ENCODE measurements around the gene OR5B21.

The OR5B21 gene

DNA sequence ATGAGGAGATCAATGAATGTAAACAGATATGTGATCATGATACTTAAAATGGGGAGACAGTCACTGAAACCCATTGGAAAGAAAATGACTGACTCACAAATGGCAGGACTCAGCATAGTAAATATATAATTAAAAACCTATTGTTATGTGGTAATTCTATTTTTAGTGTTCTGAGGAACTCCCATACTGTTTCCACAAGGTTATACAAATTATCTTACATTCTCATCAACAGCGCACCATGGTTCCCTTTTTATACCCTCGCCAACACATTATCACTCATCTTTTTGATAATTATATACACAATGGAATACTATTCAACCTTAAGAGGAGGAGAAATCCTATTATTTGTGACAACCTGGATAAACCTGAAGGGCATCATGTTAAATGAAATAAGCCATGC, 17.1 kb downstream of the OR5B21 start:
- no peak for DNase-seq

DNA sequence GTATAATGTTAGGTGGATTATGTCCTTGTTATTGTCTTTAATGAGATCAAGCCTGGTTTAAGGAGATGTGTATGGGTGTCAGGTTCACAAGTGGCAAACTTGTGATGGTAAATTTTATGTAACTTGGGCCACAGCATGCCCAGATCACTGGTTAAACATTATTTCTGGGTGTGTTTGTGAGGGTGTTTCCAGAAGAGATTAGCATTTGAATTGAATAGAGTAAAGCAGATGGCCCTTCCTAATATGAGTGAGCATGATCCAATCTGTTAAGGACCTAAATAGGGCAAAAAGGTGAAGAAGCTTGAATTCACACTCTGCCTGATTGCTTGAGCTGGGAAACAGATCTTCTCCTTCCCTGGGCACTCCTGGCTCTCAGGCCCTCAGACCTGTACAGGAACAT, 20.7 kb downstream of the OR5B21 start:
- DNase-seq = no peak

DNA sequence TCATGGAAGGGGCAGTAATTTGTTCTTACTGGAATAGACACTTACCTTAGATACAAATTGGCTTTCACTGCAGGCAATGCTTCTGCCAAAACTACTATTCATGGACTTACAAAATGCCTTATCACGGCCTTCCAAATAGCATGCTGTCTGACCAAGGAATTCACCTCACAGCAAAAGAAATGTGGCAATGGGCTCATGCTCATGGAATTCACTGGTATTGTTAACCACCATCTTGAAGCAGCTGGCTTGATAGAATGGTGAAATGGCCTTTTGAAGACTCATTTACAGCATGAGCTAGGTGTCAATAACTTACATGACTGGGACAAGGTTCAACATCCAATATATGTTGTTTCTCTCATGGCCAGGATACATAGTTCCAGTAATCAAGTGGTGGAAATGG, 21.9 kb downstream of the OR5B21 start:
- no peak for DNase-seq

DNA sequence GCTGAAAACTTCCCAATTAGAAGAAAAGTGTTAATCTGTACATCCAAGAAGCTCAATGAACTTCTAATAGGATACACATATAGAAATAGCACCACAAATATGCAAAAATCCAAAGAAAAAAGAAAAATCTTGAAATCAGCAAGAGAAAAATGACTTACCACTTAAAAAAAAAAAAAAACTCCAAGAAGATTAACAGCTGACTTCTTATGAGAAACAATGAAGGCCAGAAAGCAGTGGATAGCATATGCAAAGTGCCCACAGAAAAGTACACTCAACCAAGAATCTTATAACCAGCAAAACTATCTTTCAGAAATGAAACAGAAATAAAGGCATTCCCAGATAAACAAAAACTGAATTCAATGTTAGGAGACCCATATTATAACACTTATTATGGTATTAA, 36.0 kb downstream of the OR5B21 start:
- DNase-seq = no peak

DNA sequence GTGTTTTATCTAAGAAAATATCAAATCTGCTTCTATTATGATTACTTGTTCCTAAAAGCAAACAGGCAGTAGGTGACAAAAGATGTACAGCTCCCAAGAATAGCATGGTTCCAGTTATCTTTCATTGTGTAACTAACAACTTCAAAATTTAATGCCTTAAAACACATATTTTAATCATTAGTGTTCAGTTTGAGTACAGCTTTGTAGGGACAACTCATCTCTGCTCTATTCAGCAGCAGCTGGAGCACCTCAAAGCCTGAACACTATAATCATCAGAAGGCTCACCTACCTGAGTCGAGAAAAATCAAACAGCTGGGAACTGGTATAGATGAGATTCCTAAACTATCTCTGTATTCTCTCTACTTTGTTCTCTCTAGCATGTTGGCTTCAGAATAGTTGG, 41.6 kb downstream of the OR5B21 start:
- DNase-seq = no peak

DNA sequence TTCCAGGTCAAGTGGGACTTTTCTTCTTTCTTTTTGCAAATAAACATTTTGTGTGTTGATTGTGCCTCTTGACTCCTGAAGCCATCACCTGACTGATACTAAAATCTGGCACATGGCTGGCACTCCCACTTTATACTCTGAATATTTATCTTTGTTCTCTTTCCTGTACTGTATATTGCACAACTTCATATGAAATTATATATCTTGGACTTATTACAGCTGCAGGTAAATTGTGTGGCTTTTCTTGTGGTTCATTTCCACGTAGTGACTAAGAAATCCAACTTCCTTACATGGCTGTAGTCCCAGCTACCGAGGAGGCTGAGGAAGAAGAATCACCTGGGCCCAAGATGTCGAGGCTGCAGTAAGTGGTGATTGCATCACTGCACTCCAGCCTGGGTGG, 42.2 kb downstream of the OR5B21 start:
- DNase-seq = no peak
